GM18517 (cell line): ENCODE results near the gene ZBTB21.
"Not testable (repeated sequence)": the region's sequence is repeated elsewhere in the genome, so short reads cannot be mapped to it uniquely, and the experiment has no call there.

Source experiments
- ATAC-seq: cut with Tn5 transposase; IDR thresholded peaks from one replicate; pipeline ENCODE4 v1.9.1; 2021; ENCODE audit warnings: mild to moderate bottlenecking, moderate library complexity; ENCODE audit not compliant: unreplicated experiment

The ZBTB21 gene

GRCh38 chr21:41954654-41955499, 55.3 kb downstream of the ZBTB21 start:
- no peak for ATAC-seq

- ATAC-seq, result no peak
These were observed 56.1 kb downstream of the ZBTB21 start, which contains the start of gene C2CD2 for GRCh38 chr21:41953831-41954653. C2CD2 (minus strand) TSS chr21:41954018; CDS start chr21:41953648, 370 bp downstream.

GRCh38 chr21:41953249-41953830, 56.8 kb downstream of the ZBTB21 start:
- no peak for ATAC-seq

- no peak for ATAC-seq
These were observed 57.5 kb downstream of the ZBTB21 start for GRCh38 chr21:41952568-41953248.

- no peak for ATAC-seq
These were observed 58.1 kb downstream of the ZBTB21 start for GRCh38 chr21:41951876-41952567.

- no peak for ATAC-seq
These were observed 59.2 kb downstream of the ZBTB21 start for GRCh38 chr21:41950941-41951351.

GRCh38 chr21:41949631-41950030, 60.5 kb downstream of the ZBTB21 start:
- ATAC-seq, result not testable (repeated sequence)

GRCh38 chr21:41948901-41949300, 61.3 kb downstream of the ZBTB21 start:
- no peak for ATAC-seq

- no peak for ATAC-seq
These were observed 61.9 kb downstream of the ZBTB21 start for GRCh38 chr21:41948078-41948895.

GRCh38 chr21:41945982-41946381, 64.2 kb downstream of the ZBTB21 start:
- no peak for ATAC-seq

- ATAC-seq, result no peak
These were observed 66.3 kb downstream of the ZBTB21 start for GRCh38 chr21:41943851-41944250.

- no peak for ATAC-seq
These were observed 67.7 kb downstream of the ZBTB21 start for GRCh38 chr21:41942457-41942856.

GRCh38 chr21:41941941-41942340, 68.2 kb downstream of the ZBTB21 start:
- no peak for ATAC-seq

GRCh38 chr21:41940431-41940830, 69.7 kb downstream of the ZBTB21 start:
- no peak for ATAC-seq

GRCh38 chr21:41939391-41939790, 70.8 kb downstream of the ZBTB21 start:
- no peak for ATAC-seq
